Stimulated activated CD4-positive, alpha-beta T cell treated with anti-CD3 and anti-CD28 coated beads, Interleukin-2, amount 100 ng/mL, for 24 hours (primary cell): Measurements from ENCODE around the gene BAZ2A.

Experiments used
- DNase-seq, 2 donors: peaks; one replicate each; pipeline ENCODE4 v3.0.0-alpha.2; 2020

BAZ2A gene

GRCh38 chr12:56634837-56635791 is 5.0 kb upstream of the BAZ2A start:
- DNase-seq, result peak; percentile 70 to 73

GRCh38 chr12:56634242-56634836 is 4.2 kb upstream of the BAZ2A start:
- DNase-seq, result peak in 1 of 2 donors; percentile 42

- DNase-seq, result no peak
These were observed 3.5 kb upstream of the BAZ2A start for GRCh38 chr12:56633468-56634241.

- DNase-seq, result no peak
These were observed 2.8 kb upstream of the BAZ2A start for GRCh38 chr12:56632701-56633467.

- DNase-seq, result peak; percentile 63 to 72
These were observed 1.9 kb upstream of the BAZ2A start for GRCh38 chr12:56631790-56632700.

- DNase-seq, result peak; percentile 51 to 52
These were observed 507 bp downstream of the BAZ2A start for GRCh38 chr12:56629459-56630179.

GRCh38 chr12:56628671-56629458 is 1.3 kb downstream of the BAZ2A start:
- peak; percentile 62 to 73 for DNase-seq

GRCh38 chr12:56626701-56627100 is 3.4 kb downstream of the BAZ2A start:
- no peak for DNase-seq

GRCh38 chr12:56622535-56622934 is 7.6 kb downstream of the BAZ2A start:
- no peak for DNase-seq

GRCh38 chr12:56616925-56617324 is 13.2 kb downstream of the BAZ2A start:
- DNase-seq, result no peak

- no peak for DNase-seq
These were observed 13.9 kb downstream of the BAZ2A start for GRCh38 chr12:56616244-56616643.

GRCh38 chr12:56614627-56615026 is 15.5 kb downstream of the BAZ2A start:
- no peak for DNase-seq

- DNase-seq, result no peak
These were observed 25.8 kb downstream of the BAZ2A start for GRCh38 chr12:56604355-56604754.

GRCh38 chr12:56602239-56602638 is 27.9 kb downstream of the BAZ2A start:
- DNase-seq, result no peak

- peak; percentile 34 to 36 for DNase-seq
These were observed 28.6 kb downstream of the BAZ2A start for GRCh38 chr12:56601503-56601902.

- DNase-seq, result no peak
These were observed 29.4 kb downstream of the BAZ2A start for GRCh38 chr12:56600753-56601152.

GRCh38 chr12:56599797-56600196 is 30.3 kb downstream of the BAZ2A start:
- no peak for DNase-seq

GRCh38 chr12:56599041-56599440 is 31.1 kb downstream of the BAZ2A start:
- no peak for DNase-seq

GRCh38 chr12:56596815-56597214 is 33.3 kb downstream of the BAZ2A start:
- DNase-seq, result no peak
